CD1c-positive myeloid dendritic cell (primary cell): ENCODE data around the gene ONECUT2.

Experiments
- DNase-seq: peaks from one replicate; pipeline ENCODE4 v3.0.0-alpha.2; 2016; ENCODE audit errors: extremely low spot score

Gene ONECUT2

GRCh38 chr18:57529151-57529550, 94.0 kb downstream of the ONECUT2 start:
- no peak for DNase-seq

GRCh38 chr18:57533006-57533867, 98.1 kb downstream of the ONECUT2 start:
- no peak for DNase-seq

DNA sequence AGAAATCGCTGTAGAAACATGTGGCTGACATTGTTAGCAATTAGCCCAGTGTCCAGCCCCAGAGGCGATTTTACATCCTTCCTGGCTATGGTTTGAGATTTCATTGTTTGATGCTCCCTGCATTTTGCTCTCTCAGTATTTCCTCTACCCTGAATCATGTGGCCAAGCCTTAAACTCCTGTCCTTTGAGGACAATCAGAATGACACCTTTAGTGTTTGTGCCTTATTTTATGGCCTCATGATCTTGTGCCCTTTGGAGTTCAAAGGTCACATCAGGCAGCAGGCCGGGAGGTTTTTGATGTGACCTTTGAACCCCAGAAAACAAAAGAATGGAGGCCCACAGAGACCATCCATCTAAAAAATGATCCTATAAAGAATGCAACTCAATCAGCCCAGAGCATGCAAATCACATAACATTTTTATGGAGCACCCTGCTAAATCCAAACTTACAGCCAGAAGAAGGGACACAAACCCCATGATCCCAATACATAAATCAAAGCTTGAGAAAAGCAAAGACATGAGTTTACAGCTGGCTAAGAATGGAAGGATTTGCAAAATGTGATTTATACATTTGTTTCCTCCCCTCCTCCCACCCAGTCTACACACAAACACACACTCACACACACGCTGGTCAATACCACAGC, 98.8 kb downstream of the ONECUT2 start:
- DNase-seq, result no peak

DNA sequence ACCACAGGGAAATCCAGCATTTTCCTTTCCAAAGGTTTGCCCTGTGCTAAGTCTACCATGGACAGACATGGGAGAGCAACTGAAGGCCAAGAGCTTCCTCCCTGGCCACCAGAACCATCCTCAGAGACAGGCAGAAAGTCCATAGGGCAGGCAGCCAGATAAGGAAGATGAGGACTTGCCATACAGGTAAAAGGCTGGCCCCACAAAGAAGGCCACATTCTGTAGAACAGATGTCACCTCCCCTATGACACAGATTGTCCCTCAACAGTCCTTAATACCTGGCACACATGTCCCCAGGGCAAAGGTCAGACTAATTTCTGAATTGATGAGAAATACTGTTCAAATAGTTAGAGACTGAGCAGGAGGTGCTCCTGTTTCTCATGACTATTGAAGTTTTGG, 99.3 kb downstream of the ONECUT2 start:
- DNase-seq, result no peak

DNA sequence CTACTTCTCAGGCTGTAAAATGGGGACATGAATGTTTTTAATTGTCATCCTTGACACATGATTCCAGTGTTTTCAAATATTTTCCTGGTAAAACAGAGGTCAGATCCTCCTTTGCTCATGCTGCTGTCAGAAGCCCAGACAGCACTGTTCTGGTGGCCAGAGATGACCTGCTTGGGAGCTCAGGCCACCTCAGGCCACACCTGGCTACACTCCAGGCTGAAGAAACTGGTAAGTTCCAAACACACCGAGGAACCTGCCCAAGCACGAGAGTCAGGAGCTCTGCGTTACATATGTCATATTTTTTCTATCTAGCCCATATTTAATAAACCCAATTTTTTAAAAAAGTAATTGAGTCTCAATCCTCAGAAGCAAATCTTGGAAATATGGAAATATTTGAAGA, 103.4 kb downstream of the ONECUT2 start:
- no peak for DNase-seq

DNA sequence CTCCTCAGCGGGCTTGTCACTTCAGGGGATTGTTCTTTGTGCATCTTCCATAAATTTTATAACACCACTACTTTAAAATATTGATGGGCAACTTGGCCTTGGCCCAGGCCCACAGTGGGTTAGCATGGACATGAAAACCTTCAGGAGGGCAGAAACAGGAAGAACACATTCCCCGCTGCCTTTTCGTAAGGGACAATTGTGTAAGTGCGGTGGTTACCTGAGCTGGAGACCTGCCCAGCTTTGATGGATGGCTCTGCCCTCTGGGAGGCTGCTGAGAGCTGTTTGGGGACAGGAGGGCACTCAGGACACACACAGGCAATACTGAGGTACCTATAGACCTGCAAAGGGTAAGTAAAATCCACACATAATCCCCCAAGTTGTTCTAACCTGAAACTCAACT, 104.5 kb downstream of the ONECUT2 start:
- DNase-seq, result no peak
